ENCODE data around the gene WDFY1.

Gene WDFY1

GRCh38 chr2:223860809-223861738 lies 84.1 kb downstream of the WDFY1 start:
- DNase-seq (ENCODE audit: low read depth in 1 of 2, low spot score in 1 of 2), result no peak

- DNase-seq (ENCODE audit: low read depth in 1 of 2, low spot score in 1 of 2), result no peak
Observed at GRCh38 chr2:223859070-223859469, 86.1 kb downstream of the WDFY1 start.

DNA sequence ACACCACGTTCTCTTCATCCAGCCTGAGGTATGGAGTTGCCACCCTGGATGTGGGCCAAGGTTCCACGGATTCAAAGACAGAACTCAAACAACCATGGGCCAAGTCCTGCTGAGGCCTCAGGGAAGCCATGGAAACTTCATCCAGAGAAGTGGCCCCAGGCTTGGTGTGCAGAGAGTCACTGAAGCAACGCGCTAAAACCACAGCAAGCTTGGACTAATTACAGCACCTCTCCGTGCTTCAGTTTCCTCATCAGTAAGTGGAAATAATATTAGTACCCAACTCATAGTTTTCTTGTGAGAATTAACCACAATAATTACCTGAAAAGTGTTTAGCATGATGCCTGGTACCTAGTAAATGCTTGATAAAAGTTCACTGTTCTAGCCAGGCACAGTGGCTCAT lies 88.6 kb downstream of the WDFY1 start:
- DNase-seq (ENCODE audit: low read depth in 1 of 2, low spot score in 1 of 2), result no peak

DNA sequence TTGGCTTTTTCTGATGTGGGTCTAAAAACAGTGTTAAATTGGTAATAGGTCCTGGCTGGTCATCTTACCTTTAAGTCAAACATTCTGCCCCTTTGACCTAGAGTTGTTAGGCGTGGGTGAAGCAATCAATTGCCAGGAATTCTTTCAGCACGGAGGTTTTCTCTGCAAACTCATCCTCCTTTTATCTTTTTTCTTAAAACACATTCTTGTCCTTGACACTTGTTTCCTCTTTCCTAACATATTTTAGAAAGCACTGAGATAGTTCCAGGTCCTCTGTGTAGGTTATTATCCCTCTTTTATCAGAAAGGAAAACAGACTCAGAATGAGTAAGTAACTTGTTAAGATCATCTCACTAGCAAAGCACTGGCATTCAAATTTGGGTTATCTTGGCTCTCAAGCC lies 89.1 kb downstream of the WDFY1 start:
- DNase-seq (ENCODE audit: low read depth in 1 of 2, low spot score in 1 of 2), result no peak

GRCh38 chr2:223855426-223855825 lies 89.7 kb downstream of the WDFY1 start:
- DNase-seq (ENCODE audit: low read depth in 1 of 2, low spot score in 1 of 2), result no peak

DNA sequence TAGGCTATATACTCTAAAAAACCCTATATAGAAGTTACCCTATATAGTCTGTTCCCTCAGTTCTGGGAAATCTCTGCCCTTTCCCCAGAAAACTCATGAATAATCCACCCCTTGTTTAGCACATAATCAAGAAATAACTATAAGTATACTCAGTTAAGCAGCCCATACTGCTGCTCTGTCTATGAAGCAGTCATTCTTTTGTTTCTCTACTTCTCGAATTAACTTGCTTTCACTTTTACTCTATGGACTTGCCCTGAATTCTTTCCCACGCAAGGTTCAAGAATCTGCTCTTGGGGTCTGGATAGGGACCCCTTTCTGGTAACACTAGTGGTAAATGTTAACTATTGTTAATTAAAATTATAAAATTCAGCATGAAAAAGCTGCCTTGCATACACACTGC lies 90.4 kb downstream of the WDFY1 start:
- DNase-seq (ENCODE audit: low read depth in 1 of 2, low spot score in 1 of 2), result no peak

DNA sequence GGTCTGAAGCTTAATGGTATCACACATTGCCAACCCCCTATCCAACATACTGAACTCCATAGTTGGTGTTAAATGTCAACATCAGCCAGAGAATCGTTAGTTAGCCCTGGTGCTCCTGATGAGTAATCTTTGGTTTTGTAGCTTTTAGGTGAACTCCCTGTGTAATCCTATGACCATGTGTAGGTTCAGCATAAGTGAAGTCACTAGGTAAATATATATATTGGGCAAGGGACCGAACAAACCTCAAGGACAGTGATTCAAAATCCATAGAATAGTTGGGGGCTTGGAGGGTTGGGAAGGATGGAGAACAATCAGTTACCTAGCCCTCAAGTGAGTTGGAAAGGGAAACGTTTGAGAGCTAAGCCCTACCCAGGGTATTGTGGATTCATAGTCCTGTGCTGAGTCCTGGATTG lies 91.7 kb downstream of the WDFY1 start:
- DNase-seq (ENCODE audit: low read depth in 1 of 2, low spot score in 1 of 2), result no peak

- no peak for DNase-seq (ENCODE audit: low read depth in 1 of 2, low spot score in 1 of 2)
Observed at GRCh38 chr2:223852281-223852795, 92.8 kb downstream of the WDFY1 start.

DNA sequence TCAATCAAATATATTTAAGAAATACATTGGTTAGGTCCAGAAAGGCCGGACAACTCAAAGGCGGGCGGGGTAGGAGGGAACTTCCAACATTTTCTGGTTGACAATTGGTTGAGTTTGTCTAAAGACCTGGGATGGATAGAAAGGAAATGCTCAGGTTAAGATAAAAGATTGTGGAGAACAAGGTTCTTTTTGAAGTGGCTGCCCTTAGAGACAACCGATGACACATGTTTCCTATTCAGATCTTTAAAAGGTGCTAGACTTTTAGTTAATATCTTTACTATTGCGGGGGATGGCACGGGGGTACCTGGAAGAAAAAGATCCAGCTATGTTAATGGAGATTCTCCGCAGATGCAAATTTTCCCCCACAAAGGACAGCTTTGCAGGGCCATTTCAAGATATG lies 97.7 kb downstream of the WDFY1 start:
- no peak for DNase-seq (ENCODE audit: low read depth in 1 of 2, low spot score in 1 of 2)

DNA sequence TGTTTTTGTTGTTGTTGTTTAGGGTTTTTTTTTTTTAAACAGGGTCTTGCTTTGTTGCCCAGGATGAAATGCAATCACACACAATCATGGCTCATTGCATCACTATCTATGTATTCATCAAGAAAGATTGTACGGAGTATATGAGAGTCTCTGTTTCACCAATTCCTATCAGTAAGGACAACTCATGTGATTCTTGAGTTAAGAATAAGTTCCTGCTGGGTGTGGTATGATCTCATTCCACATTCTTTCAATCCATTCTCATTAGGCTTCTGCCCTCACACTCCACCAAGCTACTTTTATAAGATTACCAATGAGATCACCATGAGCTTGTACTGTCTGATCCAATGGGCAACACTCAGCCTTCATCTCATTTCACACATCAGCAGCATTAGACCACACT lies 98.6 kb downstream of the WDFY1 start:
- DNase-seq (ENCODE audit: low read depth in 1 of 2, low spot score in 1 of 2), result no peak

- DNase-seq (ENCODE audit: low read depth in 1 of 2, low spot score in 1 of 2), result no peak
Observed at GRCh38 chr2:223841436-223842190, 103.5 kb downstream of the WDFY1 start.

- DNase-seq (ENCODE audit: low read depth in 1 of 2, low spot score in 1 of 2), result peak; percentile 17 to 59
Observed at GRCh38 chr2:223837287-223838061, 107.7 kb downstream of the WDFY1 start, which contains the start of gene AP1S3. Gene AP1S3 (minus strand): TSS chr2:223837582. CDS start chr2:223837450, 132 bp downstream.

GRCh38 chr2:223835701-223836532 lies 109.2 kb downstream of the WDFY1 start:
- DNase-seq (ENCODE audit: low read depth in 1 of 2, low spot score in 1 of 2), result no peak

DNA sequence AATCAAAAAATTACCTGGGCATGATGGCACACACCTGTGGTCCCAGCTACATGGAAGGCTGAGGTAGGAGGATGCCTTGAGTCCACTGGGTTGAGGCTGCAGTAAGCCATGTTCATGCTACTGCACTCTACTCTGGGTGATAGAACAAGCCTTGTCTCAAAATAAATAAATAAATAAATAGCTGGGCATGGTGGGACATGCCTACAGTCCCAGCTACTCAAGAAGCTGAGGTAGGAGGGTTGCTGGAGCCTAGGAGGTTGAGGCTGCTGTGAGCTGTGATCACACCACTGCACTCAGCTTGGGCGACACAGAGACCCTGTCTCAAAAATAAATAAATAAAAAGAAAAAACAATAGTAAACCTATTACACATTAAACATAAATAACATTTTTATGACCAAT lies 110.7 kb downstream of the WDFY1 start:
- no peak for DNase-seq (ENCODE audit: low read depth in 1 of 2, low spot score in 1 of 2)

DNA sequence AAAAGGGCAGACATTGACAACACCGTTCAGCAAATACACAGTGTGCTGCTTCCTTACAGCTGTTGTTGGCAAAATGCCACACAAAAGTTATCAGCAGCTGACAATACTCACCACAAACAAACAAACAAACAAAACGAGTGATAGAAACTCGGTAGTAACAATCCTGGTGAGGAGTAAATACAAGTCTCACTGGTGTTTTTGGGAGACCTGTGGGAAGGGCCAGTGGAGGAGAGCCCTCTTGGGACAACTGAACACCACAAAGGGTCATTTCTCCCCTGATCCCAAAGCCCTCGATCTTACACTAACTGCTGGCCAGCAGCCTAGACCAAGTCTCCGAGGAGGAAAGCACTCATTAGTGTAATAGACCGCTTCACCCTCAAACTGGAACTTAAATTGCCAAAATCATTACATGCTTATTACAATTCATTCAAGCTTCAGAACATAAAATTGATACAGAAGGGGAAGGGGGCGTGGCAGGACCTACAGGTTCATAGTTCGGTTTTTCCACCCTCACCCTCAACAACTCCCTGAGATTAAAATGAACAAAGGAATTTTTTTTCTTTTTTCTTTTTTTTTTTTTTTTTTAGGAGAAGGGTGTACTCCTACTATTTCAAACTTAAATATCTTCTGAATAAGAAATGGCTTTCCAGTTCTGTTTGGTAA lies 112.8 kb downstream of the WDFY1 start:
- no peak for DNase-seq (ENCODE audit: low read depth in 1 of 2, low spot score in 1 of 2)

DNA sequence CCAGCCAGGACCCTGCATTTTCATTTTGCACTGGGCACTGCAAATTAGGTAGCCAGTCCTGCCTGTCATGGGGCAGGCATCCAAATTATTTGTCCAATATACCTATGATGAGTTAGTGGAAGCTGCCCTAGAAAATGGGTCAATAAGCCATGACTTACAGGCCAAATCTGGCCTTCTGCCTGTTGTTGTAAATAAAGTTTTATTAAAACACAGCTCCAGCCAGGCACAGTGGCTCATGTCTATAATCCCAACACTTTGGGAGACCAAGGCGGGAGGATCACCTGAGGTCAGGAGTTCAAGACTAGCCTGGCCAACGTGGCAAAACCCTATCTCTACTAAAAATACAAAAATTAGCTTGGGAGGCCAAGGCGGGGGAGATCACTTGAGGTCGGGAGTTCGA lies 116.0 kb downstream of the WDFY1 start:
- DNase-seq (ENCODE audit: low read depth in 1 of 2, low spot score in 1 of 2), result no peak

DNA sequence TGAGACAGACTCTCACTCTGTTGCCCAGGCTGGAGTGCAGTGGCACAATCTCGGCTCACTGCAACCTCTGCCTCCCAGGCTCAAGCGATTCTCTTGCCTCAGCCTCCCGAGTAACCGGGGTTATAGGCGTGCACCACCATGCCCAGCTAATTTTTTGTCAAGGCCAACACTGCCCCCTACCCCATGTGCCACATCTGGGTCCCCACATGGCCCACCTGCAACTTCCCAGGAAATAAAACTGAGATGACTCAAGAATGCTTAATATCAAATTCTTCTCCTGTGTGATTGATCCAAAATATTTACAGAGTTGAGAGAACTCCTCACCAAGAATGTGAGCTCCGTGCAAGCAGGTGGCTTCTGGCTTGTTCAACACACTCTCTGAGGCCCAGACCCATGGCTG lies 116.8 kb downstream of the WDFY1 start:
- no peak for DNase-seq (ENCODE audit: low read depth in 1 of 2, low spot score in 1 of 2)

GRCh38 chr2:223826995-223827394 lies 118.1 kb downstream of the WDFY1 start:
- no peak for DNase-seq (ENCODE audit: low read depth in 1 of 2, low spot score in 1 of 2)

All from stimulated activated CD4-positive, alpha-beta T cell treated with anti-CD3 and anti-CD28 coated beads, Interleukin-15, amount 100 ng/mL, for 1 hour (primary cell).